ENCODE measurements around the gene LRSAM1.

GRCh38 chr9:127506814-127507750 lies 55.8 kb downstream of the LRSAM1 start:
- TF ChIP-seq RAD21 (IDR thresholded peaks at IDR 0.05; ENCODE audit: low read depth) (no peak), USF1 (IDR thresholded peaks at IDR 0.05) (no peak), EP300 (IDR thresholded peaks at IDR 0.05; ENCODE audit: borderline replicate concordance) (no peak), REST (IDR thresholded peaks at IDR 0.05; ENCODE audit: low read depth) (no peak)
